Measurements from ENCODE around the gene CDAN1.

GRCh38 chr15:42720071-42720470 is 16.9 kb downstream of the CDAN1 start:
- TF ChIP-seq CTCF (IDR thresholded peaks at IDR 0.05; ENCODE audit: control extremely low read depth in 1 of 3, insufficient read depth in 1 of 3, low read depth in 1 of 3, low read length in 3 of 3) (no peak), POLR2A (IDR thresholded peaks at IDR 0.05; ENCODE audit: control extremely low read depth in 1 of 2, low read depth in 2 of 2, low read length in 2 of 2) (no peak), ATF3 (IDR thresholded peaks at IDR 0.05; ENCODE audit: insufficient read depth, low read depth, low read length) (no peak), MAX (IDR thresholded peaks at IDR 0.05) (no peak), PHF8 (conservative IDR thresholded peaks at IDR 0.05; ENCODE audit: low read depth, low read length) (no peak), EP300 (IDR thresholded peaks at IDR 0.05; ENCODE audit: borderline replicate concordance in 1 of 2, low read depth in 2 of 2, low read length in 2 of 2) (no peak), USF2 (IDR thresholded peaks at IDR 0.05; ENCODE audit: low read length) (no peak), YY1 (IDR thresholded peaks at IDR 0.05; ENCODE audit: low read depth, low read length) (no peak), RFX5 (IDR thresholded peaks at IDR 0.05; ENCODE audit: borderline replicate concordance, low read depth, low read length) (no peak), GABPA (IDR thresholded peaks at IDR 0.05; ENCODE audit: borderline replicate concordance, insufficient read depth, low read length) (no peak), E2F6 (IDR thresholded peaks at IDR 0.05) (no peak)
